C4-2B (cell line): ENCODE results near the gene ABCG2.

Experiments
- CTCF ChIP-seq: fragments of 450-650 bp; conservative IDR thresholded peaks from 2 replicates; pipeline ENCODE4 v1.5.1; 2017; ENCODE audit warnings: mild to moderate bottlenecking
- ZFX ChIP-seq: fragments of 450-650 bp; IDR thresholded peaks from 2 replicates; pipeline ENCODE4 v1.6.1; 2017

GRCh38 chr4:88158038-88158488 lies 376 bp downstream of the ABCG2 start:
- TF ChIP-seq CTCF, result no peak
- TF ChIP-seq ZFX, result no peak
